Head of caudate nucleus (tissue), 42 donors: ENCODE results near the gene SIAH2.

Source experiments
- DNase-seq, 42 donors: peaks; one replicate each; pipeline versions ENCODE4 v3.0.0 to v3.0.0-alpha.2; 2020 to 2021; ENCODE audit warnings: mixed read lengths in 7 of 42
- intact Hi-C: fragments of 100-400 bp; cut with DNase I; formaldehyde crosslinking; loops from one replicate; pipeline ENCODE4 v1.15.0; 2022

SIAH2 gene

DNA sequence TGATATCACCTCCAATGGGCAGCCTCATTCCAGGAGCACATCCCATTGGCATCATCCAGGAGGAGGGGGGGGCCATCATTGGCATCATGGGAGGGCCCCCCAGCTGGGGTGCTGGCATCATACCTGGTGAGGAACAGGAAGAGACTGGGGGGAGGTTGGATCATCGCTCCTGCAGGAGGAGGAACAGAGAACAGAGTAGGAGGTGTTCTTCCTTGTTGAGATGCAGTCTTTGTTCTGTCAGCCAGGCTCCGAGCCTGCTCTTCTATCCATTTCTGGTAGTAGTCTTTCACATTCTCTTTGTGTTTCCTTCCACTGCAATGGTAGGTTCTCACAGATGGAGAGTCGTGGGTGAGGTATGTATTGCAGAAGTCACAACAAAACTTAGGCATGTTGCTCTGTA is 42.5 kb downstream of the SIAH2 start:
- intact Hi-C loops, result loop anchor here (2.0 to 5.0 kb wide), 2 partner anchors 142 to 426 kb away; no protein-coding TSS in a partner anchor
- DNase-seq, result peak in 10 of 42 donors; percentile 10 to 63 (median 50)

DNA sequence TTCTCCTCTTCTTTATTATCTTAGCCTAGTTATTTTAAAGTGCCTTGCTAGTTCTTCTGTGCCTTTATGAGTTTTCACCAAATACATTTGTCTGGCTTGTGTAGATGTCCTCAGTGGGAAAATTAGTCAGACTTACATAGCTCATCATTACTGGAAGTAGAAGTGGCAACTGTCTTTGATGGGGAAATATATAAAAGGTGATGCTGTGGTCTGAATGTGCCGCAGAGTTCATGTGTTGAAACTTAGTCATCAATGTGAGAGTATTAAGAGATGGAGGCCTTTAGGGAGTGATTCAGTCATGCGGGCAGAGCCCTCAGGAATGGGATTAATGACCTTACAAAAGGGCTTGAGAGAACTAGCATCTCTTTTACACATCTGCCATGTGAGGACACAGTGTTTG is 52.9 kb downstream of the SIAH2 start:
- no peak for DNase-seq
- intact Hi-C loops, result no loop called here

DNA sequence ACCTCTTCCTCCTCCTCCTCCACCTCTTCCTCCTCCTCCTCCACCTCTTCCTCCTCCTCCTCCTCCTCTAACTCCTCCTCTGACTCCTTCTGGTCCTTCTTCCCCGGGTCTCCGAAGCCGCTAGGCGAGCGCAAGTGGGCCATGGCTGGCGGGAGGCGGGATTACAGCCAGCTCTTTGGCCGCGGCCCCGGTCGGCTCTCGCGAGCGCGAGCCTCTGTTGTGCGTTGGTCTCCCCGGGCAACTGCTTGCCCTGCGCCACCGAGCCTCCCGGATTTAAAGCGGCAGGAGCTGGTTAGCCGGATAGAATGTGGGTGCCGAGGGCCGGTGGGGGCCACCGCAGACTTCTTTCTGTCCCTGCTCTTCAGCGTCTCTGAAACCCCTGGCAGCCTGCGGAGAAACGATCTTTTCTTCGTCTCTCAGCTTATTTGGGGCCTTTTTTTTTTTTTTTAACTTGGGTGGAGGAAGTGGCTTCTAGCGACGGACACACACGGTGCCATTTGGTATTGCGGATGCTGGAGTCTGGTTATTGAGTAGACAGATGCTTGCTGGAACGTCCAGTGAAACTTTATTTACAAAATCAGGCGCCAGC is 59.1 kb downstream of the SIAH2 start, which contains the start of gene ERICH6:
Gene ERICH6 (minus strand): TSS at position 165 of the 589 bp plus-strand sequence. CDS start 22 bp downstream, at position 143.
- intact Hi-C loops, result loop anchor here (10.0 kb wide), 1 partner anchor 61 kb away; the partner anchor contains the start of gene SIAH2
- peak; percentile 70 to 93 (median 86) for DNase-seq

DNA sequence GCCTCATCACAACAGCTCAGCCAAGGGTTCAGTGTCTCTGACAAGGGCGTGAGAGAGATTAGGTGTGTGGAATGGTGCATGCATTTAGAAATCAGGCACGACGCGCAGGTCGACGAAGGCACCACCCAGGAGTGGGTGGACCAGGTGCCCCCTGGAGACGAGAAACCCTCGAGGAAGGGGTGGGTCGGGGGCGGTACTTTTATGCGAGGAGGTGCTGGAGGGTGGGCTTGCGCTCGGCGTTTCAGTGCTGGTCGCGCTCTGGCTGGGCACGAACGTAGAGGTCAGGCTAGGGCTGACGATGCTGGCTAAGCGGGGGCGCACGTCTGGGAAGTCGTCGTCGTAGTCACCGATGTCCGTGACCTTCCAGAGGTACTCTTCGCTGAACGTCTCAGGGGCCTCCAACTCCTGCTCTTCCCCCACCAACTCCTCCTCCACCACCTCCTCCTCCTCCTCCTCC is 59.6 kb downstream of the SIAH2 start:
- DNase-seq, result peak in 34 of 42 donors; percentile 13 to 66 (median 44)
- intact Hi-C loops, result loop anchor here (10.0 kb wide), 1 partner anchor 61 kb away; the partner anchor contains the start of gene SIAH2

DNA sequence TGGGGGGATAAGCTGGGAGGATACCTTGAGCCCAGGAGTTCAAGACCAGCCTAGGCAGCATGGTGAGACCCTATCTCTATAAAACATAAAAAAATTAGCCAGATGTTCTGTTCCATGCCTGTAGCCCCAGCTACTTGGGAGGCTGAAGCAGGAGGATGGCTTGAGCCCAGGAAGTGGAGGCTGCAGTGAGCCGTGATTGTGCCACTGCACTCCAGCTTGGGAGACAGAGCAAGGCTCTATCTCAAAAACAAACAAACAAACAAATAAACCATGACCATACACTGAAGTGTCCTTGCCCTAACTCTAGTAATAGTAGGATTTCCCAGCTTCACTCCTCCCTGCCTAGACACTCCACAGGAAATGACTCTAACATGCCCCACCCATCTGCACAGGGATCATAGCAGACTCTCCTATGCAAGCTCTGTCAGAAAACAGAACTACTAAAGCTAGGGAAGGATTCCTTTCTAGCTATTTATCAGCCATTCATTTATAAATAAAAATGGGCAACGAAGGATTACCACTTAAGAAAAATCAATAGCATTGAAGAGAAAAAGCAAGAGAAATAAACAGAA is 63.8 kb downstream of the SIAH2 start:
- intact Hi-C loops, result no loop called here
- no peak for DNase-seq

- no peak for DNase-seq
- intact Hi-C loops, result no loop called here
Measured at GRCh38 chr3:150697646-150698045, 65.3 kb downstream of the SIAH2 start.

- DNase-seq, result no peak
- intact Hi-C loops, result no loop called here
Measured at GRCh38 chr3:150691414-150692040, 71.4 kb downstream of the SIAH2 start.
